Measurements from ENCODE around the gene GPT2.
A peak's percentile ranks its signal among the peaks of the same experiment; 100 is the strongest.

Gene GPT2

GRCh38 chr16:46972429-46973206 is 88.5 kb downstream of the GPT2 start:
- peak; percentile 43 for DNase-seq (ENCODE audit: low read depth)

DNA sequence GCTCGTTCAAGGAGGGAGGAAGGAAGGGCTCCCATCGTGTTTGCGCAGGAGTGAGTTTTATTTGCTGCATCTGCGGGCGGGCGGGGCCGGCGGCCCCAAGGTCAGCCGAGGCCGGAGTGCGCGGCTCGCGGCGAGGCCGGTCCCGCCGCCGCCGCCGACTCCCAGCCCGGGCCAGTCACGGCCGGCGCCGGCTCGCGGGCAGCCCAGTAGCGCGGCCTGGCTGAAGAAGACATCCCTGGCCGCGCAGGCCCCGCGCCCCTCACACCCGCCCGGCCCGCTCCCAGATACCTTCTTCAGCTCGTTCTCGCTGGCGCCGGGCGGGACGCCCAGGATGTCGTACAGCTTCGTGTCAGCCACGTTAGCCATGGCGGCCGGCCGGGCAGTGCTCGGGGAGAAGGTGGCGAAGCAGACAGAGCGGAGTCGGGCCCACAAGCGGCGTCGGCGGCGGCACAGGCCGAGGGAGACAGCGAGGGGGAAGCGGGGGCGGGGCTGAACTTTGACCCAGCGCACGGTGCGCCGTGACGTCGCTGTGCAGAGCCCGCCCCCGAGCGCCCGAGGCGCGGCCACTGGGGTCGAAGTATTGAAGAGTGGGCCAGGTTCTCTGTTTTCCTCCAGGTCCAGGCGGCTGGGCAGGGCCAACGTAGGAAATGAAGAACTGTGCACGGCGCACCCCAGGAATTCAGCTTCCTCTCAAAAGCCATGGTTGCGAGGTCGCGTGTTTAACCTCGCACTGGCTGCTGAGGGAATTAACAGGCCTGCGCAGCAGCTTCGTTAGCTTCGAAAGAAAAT is 89.2 kb downstream of the GPT2 start, which contains the start of gene DNAJA2:
Gene DNAJA2 (minus strand): TSS at position 468 of the 789 bp plus-strand sequence. CDS start 102 bp downstream, at position 366.
- peak; percentile 90 for DNase-seq (ENCODE audit: low read depth)

DNA sequence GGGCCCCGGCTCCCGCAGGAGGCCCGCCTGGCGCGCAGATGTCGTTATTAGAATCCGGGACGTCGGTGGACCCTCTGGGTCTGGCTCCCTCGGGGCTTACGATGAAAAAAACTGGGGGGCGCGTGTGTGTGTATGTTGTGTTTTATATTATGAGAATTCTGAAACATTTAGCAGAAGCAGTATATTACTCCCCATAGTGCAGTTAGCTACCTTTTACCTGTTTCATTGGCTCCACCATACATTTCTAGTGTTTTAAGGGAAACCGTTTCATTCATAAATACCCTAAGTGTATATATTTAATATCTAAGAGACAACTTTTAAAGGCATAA is 89.8 kb downstream of the GPT2 start:
- DNase-seq (ENCODE audit: low read depth) = no peak

DNA sequence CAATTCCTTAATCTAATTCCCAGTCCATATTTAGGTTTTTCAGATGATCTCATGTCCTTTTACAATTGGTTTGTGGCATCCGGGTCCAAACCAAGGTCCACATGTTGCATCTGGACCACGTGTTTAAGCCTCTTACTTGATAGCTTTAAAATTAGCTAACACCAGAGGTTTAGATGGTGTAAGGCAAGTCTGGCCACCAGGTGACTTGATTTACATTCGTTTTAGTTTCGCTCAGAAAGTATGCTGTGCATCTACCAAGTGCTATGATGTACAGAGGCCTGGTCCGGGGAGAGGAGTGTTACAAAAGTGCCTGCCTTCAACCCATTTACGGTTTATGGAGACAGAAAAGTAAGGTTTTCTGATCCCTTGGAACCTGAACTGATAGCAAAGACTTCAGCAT is 90.2 kb downstream of the GPT2 start:
- peak; percentile 16 for DNase-seq (ENCODE audit: low read depth)

- DNase-seq (ENCODE audit: low read depth) = no peak
Measured at GRCh38 chr16:46975165-46975564, 91.0 kb downstream of the GPT2 start.

- no peak for DNase-seq (ENCODE audit: low read depth)
Measured at GRCh38 chr16:46975908-46976470, 91.8 kb downstream of the GPT2 start.

- no peak for DNase-seq (ENCODE audit: low read depth)
Measured at GRCh38 chr16:46976550-46976949, 92.4 kb downstream of the GPT2 start.

All from iris pigment epithelial cell (primary cell).